GM18502 (cell line): ENCODE results near the gene ADH1A.
"Not testable (repeated sequence)": the region's sequence is repeated elsewhere in the genome, so short reads cannot be mapped to it uniquely, and the experiment has no call there.

Source experiments
- ATAC-seq: cut with Tn5 transposase; IDR thresholded peaks from one replicate; pipeline ENCODE4 v1.9.1; 2021; ENCODE audit warnings: mild to moderate bottlenecking; ENCODE audit not compliant: unreplicated experiment, poor library complexity

Gene ADH1A

DNA sequence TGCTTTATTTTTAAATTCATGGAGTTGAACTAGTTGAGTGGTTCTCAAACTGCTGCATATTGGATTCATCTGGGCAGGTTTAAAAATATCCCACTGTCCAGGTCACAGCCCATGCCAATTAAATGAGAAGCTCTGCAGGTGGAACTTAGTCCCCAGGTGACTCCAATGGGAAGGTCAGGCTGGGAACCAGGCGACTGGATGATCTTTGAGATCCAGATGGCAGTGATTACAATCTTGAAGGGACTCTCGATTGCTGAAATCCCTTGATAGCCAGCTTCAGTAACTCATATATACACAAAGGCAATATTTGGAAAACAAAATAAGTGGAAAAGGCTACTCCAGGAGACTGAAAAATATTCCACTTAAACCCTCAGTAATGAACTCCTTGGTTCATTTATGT lies 8.1 kb downstream of the ADH1A start:
- ATAC-seq, result no peak

DNA sequence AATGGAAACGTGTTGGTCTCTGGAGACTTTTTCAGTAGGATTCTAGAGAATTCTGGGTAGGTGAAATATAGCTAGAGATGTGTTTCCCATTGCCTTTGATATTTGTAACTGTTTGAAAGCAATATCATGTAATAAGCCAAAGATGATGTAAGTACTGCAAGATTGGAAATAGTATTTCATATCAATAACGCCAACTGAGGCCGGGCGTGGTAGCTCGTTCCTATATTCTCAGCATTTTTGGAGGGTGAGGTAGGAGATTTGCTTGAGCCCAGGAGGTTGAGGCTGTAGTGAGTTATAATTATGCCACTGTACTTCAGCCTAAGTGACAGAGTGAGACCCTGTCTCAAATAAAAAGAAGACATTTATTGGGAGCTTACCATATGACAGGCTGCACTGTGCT lies 9.5 kb downstream of the ADH1A start:
- ATAC-seq, result no peak

DNA sequence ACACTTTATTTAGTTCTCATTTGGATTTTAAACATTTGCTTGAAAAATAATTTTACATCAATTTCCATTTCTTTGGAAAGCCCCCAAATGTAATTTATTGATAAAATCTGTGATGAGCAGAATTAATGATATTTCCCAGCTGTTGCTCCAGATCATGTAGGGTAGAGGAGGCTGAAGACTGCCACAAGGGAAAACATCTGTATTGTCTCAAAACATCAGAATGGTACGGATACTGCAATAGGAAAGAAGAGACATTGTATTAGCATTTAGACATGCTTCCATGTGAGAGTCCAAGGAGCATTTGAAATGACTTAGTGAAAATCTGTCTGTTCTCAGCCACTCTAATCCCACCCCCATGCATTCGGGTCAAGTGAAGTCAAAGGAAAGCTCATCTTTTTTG lies 14.4 kb downstream of the ADH1A start:
- no peak for ATAC-seq

DNA sequence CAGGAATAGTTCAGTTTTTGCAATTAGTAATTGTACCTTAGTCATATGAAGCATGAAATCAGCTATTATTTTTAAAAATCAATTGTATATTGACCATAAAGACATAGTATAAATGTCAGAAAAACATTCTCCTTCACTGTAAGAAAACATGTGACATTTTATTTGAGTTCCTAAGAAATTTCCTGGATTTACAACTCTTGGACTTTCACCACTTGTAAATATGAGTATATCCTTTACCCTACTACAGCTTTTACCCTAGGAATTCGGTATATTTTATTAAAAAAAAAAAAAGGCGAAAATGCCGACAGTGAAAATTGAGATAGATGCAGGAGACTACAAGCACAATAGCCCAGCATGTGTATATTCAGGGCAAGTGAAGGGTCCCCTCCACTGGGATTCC lies 14.9 kb downstream of the ADH1A start:
- ATAC-seq, result no peak

DNA sequence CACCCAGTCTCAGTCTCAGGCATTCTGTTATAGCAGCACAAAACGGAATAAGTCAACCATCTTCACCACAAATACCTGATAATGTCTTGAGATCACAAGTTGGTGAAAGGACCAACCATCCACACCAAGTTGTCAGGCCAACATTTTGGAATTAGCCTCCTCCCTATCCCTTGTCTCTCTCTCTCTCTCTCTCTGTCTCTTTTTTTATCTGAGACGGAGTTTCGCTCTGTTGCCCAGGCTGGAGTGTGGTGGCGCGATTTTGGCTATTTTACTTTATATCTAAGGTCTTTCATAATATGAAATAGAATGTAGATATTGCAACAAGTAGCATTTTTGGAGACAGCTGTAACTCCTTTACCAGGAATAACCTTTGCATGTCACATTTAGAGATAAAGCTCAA lies 15.7 kb downstream of the ADH1A start:
- ATAC-seq, result no peak

DNA sequence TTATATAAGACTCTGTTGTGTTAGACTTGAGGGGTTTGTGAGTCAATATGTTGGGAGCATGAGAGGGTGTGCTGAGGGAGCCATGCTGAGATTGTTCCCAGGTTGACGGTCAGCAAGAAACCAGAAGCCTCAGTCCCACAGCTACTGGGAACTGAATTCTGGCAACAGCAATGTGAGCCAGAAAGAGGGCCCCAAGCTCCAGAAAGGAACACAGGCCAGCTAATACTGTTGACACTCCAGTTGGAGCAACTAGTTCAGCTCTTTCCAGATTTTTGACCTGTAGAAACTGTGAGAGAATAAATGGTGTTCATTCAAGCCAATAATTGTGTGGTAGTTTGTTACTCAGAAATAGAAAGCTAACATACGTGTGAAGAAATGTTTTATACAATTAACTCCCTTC lies 17.1 kb downstream of the ADH1A start:
- ATAC-seq, result no peak

DNA sequence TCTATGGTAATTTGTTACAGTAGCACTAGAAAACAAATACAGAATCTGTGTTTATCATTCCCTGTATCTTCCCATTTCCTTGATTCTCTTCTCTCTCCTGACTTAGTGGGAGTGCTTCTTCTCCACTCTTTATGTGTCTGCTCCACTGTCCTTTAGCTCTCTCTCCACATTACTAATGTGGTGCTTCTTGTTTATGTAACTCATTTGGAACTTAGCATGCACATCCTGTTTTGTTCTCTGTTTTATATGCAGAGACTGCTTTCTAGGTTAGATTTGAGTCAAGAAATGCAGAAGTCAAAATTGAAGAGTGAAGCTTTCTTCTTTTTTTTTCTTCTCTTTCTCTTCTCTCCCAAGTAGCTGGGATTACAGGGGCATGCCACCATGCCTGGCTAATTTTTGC lies 25.9 kb downstream of the ADH1A start:
- no peak for ATAC-seq

DNA sequence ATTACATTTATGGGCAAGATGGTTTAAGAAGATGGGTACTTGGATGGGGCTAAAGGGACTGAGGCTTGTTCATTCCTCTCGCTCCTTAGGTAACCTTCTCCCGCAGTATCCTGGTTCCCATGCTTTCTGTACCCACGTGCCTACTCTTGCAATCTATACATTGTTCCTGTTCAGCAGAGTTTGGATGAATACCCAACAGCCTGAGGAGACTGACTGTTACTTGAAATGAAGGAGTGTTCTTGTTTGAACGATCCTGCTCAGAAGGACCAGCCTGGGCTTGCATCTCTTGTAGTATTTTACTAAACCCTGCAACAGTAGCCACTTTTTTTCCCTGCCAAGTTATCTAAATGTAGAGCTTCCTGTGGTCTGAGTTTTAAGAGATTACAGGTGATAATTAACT lies 38.0 kb downstream of the ADH1A start:
- ATAC-seq, result no peak

DNA sequence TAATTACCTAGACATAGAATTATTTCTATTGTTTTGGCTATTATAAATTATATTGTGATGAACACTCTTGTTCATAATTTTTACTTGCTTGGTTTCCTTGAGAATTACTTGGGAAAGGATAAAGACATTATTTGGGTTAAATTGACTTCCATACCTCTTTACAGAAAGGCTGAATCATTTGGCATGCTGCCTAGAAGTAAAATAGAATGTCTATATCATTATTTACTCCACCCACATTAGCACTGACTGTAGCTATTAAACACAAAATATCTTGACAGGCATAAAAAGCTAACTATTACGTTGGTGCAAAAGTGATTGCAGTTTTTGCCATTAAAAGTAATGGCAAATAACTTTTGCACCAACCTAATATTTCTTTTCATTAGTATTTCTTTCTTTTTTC lies 42.1 kb downstream of the ADH1A start:
- ATAC-seq, result no peak

DNA sequence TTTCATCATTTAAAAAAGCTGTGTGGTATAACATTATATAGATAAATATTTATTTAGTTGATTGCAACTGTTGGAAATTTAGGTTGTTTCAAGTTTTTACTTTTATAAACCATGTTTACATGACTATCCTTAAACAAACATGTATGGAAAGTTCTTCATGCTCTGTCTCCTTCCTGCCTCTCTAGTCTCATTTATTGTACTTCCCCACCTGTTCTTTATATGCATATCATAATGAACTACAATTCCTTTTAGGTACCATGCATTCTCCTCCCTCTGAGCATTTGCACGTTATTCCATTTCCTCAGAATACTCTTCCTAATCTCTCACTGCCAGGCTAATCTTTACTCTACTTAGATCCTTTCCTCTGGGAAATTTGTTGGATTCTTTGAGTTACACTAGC lies 54.8 kb downstream of the ADH1A start:
- ATAC-seq, result no peak

DNA sequence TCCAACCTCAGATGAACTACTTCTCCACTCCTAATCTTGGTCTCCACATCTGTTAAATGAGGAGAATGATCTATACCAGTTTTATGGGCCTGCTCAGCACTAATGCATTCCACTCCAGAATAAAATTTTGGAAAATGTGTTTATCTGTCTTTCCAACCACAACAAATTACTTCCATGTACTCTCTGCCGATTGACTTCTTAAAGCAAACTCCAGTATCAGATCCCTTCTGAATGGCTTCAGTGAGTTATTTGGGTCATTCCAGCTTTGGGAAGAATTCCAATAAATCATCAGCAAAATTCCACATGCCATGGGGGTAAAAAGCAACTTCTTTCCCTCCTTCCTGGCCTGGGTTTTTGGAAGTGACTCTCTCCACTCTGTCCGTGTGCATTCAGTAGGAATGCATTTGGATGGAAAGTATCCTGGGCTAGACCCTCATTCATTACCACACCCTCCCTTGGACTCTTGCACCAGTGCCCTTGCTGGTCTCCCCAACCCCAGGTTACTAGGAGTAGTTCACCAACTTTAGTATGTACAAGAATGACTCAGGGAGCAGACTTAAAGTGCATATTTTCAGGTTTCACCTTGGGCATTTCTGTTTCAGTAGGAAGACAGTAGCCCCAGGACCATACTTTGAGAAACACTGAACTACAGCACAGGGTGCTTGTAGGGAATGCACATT lies 56.3 kb downstream of the ADH1A start:
- no peak for ATAC-seq

DNA sequence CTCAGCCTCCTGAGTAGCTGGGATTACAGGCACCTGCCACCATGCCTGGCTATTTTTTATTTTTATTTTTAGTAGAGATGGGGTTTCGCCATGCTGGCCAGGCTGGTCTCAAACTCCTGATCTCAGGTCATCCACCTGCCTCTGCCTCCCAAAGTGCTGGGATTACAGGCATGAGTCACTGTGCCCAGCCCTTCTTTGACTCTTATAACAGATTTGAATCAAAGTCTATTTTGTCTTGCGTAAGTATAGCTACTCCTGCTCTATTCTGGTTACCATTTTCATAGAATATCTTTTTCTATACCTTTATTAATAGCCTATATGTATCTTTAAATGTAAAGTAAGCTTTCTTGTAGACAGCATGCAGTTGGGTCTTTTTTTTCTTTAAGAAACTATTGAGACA lies 57.4 kb downstream of the ADH1A start:
- not testable (repeated sequence) for ATAC-seq

DNA sequence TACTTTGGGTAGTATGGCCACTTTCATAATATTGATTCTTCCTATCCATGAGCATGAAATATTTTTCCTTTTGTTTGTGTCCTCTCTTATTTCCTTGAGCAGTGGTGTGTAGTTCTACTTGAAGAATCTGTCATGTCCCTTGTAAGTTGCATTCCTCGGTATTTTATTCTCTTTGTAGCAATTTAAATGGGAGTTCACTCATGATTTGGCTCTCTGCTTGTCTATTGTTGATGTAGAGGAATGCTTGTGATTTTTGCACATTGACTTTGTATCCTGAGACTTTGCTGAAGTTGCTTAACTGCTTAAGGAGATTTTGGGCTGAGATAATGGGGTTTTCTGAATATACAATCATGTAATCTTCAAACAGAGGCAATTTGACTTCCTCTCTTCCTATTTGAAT lies 62.1 kb downstream of the ADH1A start:
- ATAC-seq, result not testable (repeated sequence)

DNA sequence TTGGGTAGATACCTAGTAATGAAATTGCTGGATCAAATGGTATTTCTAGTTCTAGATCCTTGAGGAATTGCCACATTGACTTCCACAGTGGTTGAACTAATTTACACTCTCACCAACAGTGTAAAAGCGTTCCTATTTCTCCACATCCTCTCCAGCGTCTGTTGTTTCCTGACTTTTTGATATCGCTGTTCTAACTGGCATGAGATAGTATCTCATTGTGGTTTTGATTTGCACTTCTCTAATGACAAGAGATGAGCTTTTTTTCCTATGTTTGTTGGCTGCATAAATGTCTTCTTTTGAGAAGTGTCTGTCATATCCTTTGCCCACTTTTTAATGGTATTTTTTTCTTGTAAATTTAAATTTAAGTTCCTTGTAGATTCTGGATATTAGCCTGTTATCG lies 63.1 kb downstream of the ADH1A start:
- not testable (repeated sequence) for ATAC-seq
